RWPE1 (cell line): ENCODE measurements around the gene IFT52.

ENCODE experiments used
- CTCF ChIA-PET: fragments of 350-600 bp; sonication (Branson Sonifier 250); formaldehyde crosslinking; extraction: SDS; loops from one replicate; lab custom pipeline; 2021; lab: Yijun Ruan, JAX
- POLR2A ChIA-PET: fragments of 400-600 bp; formaldehyde crosslinking; extraction: SDS; loops from one replicate; lab custom pipeline; 2020; ENCODE audit warnings: antibody characterized with exemption; ENCODE audit not compliant: low non-redundant PET; lab: Yijun Ruan, JAX
- DNase-seq: peaks from one replicate; pipeline ENCODE4 v3.0.0; 2012; ENCODE audit warnings: low spot score
- H3K27ac ChIP-seq: fragments of 450-650 bp; 2 replicates; pipeline ENCODE4 v1.5.1; 2017
- CTCF ChIP-seq: fragments of 450-650 bp; conservative IDR thresholded peaks from 2 replicates; pipeline ENCODE4 v1.5.1; 2017; ENCODE audit warnings: low read depth, mild to moderate bottlenecking

Gene IFT52

GRCh38 chr20:43689165-43689564 is 98.4 kb downstream of the IFT52 start:
- H3K27ac ChIP-seq: no peak overlapping the region
- no peak for DNase-seq
- TF ChIP-seq CTCF: no peak
- ChIA-PET CTCF (interaction anchor here (1.0 kb wide), 1 partner anchor 240 kb away, joined by 3 read pairs; no protein-coding TSS in a partner anchor), POLR2A (no interaction called here)

DNA sequence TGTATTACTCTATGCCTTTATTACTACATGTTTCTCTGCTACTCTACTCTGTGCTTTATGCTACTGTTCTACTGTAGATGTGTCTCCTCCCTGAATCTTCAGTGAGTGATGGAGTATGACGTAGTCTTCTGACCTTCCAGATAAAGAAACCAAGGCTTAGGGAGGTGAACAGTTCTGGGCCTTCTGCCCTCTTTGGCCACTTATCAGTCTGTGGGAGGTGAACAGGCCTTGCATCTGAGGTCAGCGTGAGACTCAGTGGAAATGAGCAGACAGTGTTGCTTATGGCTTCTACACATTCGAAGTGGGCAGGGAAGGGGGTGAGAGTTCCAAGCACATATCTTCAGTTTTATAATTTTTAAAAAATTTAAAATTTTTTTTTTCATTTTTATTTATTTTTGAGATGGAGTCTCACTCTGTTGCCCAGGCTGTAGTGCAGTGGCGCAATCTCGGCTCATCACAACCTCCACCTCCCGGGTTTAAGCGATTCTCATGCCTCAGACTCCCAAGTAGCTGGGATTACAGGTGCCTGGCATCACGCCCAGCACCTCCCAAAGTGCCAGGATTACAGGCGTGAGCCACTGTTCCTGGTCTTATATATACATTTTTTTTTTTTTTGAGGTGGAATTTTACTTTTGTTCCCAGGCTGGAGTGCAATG is 100.3 kb downstream of the IFT52 start:
- ChIA-PET POLR2A (no interaction called here), CTCF (interaction anchor here (0.6 to 2.5 kb wide), 9 partner anchors 10 to 281 kb away, joined by 3 to 12 read pairs (median 3); no protein-coding TSS in a partner anchor)
- no peak for DNase-seq
- no peak overlapping the region for H3K27ac ChIP-seq
- no peak for TF ChIP-seq CTCF

DNA sequence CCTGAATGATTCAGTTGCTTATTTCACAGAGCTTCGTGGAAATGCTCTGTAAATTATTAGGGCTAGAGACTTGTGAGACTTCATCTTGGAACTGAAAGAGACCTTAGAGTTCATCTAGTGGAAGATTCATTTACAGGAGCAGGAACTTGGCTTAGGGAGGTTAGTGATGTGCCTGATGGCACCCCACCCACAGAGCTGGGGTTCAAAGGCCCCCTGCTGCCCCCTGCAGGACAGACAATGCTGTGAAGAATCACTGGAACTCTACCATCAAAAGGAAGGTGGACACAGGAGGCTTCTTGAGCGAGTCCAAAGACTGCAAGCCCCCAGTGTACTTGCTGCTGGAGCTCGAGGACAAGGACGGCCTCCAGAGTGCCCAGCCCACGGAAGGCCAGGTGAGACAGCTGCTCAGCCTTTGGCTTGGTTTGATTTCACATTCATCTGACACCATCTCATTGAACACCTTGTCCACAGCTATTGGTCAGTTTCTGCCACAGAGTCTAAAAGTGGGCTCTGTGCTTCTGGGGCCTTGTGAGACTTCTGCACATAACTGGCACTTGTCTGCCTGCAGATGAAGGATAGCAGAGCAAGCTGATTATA is 101.3 kb downstream of the IFT52 start:
- CTCF ChIA-PET: interaction anchor here (0.5 to 2.5 kb wide), 17 partner anchors 11 to 429 kb away, joined by 3 to 12 read pairs (median 3); no protein-coding TSS in a partner anchor
- POLR2A ChIA-PET: no interaction called here
- DNase-seq: peak; percentile 68
- TF ChIP-seq CTCF: peak; percentile 69
- H3K27ac ChIP-seq: no peak overlapping the region

DNA sequence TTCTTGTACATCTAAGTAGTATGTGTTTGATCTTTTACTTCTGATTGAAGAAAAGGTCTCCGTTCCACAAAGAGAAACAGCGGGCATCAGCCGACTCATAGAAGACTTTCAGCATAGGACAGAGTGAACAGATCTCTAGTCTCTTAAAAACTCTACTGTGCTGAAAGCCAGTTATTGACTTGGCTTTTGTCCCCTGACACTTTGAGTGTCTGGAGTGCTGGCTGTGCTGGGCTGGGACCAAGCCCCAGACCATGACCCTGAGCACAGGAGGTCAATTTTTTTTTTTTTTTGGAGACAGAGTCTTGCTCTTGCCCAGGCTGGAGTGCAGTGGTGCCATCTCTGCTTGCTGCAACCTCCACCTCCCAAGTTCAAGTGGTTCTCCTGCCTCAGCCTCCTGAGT is 104.0 kb downstream of the IFT52 start:
- no peak overlapping the region for H3K27ac ChIP-seq
- POLR2A ChIA-PET: no interaction called here
- DNase-seq: no peak
- CTCF ChIA-PET: no interaction called here
- TF ChIP-seq CTCF: no peak

GRCh38 chr20:43695571-43695970 is 104.8 kb downstream of the IFT52 start:
- no peak for TF ChIP-seq CTCF
- no peak overlapping the region for H3K27ac ChIP-seq
- POLR2A ChIA-PET: no interaction called here
- DNase-seq: no peak
- CTCF ChIA-PET: no interaction called here
